Upper lobe of right lung (tissue), 1 donor: ENCODE measurements around the gene SIRT7. TPM values are rescaled to one million over a fixed set of nuclear protein-coding genes. Genes with fewer than 3 reads are reported as not detected.

ENCODE experiments used
- ATAC-seq: fragments of 200-7000 bp; cut with Tn5 transposase; one replicate; pipeline ENCODE4 v1.9.1; 2020; ENCODE audit warnings: mild to moderate bottlenecking, moderate library complexity
- DNase-seq: peaks from one replicate; pipeline ENCODE4 v3.0.0-alpha.2; 2020
- H3K27ac ChIP-seq: fragments of 200-600 bp; one replicate; pipeline ENCODE4 v1.8.0; 2022
- H3K27me3 ChIP-seq: fragments of 200-600 bp; one replicate; pipeline ENCODE4 v1.8.0; 2022; ENCODE audit warnings: mild to moderate bottlenecking
- H3K36me3 ChIP-seq: fragments of 200-600 bp; one replicate; pipeline ENCODE4 v1.8.0; 2022
- H3K4me1 ChIP-seq: fragments of 200-600 bp; one replicate; pipeline ENCODE4 v1.8.0; 2022
- H3K4me3 ChIP-seq: fragments of 200-600 bp; one replicate; pipeline ENCODE4 v1.8.0; 2022; ENCODE audit warnings: mild to moderate bottlenecking
- H3K9me3 ChIP-seq: fragments of 200-600 bp; one replicate; pipeline ENCODE4 v1.8.0; 2022
- CTCF ChIP-seq: fragments of 200-600 bp; IDR thresholded peaks from one replicate; pipeline ENCODE4 v1.8.0; 2022; ENCODE audit warnings: antibody characterized with exemption
- intact Hi-C: fragments of 100-400 bp; cut with DNase I; formaldehyde crosslinking; loops from one replicate; pipeline ENCODE4 v1.11.0; 2022
- total RNA-seq: library from RNA; stranded (reverse); fragmentation: NEBNext Ultra II Directional; extraction: Animal tissue kit (Norgen Biotek cat#: 25700); gene quantifications from one replicate; pipeline ENCODE4 v1.2.1, GENCODE V29; 2021
- donor health status: DM: no; HTN: yes; CAD: no; lungs with severe emphysema.

SIRT7 gene
- total RNA-seq, 1 donor from 2014 or later, result 27.5 TPM

DNA sequence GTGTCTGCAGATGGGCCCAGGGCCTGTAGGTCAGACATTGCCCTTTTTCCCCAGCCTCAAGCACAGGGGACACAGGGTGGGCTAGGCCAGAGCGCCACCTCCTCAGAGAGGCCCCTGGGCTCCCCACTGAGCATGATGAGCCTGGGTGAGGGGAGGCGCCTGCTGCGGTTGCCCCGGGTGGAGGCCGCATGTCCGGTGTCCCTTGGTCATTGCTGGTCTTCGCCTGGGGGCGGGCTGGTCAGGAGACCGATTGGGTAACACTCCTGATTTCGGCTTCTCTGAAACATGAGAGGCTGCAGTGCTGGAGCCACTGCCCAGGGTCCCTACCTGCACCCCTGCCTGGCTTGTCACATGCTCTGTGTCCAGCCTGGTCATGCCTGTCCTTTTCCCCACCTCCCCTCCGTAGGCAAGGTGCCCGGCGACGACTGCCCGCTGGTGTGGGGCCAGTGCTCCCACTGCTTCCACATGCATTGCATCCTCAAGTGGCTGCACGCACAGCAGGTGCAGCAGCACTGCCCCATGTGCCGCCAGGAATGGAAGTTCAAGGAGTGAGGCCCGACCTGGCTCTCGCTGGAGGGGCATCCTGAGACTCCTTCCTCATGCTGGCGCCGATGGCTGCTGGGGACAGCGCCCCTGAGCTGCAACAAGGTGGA, 18.3 kb downstream of the SIRT7 start:
- peaks cover 5% of the 10 kb centered on the region for H3K4me1 ChIP-seq
- no peaks in the 10 kb centered on the region for H3K9me3 ChIP-seq
- intact Hi-C loops, result no loop called here
- TF ChIP-seq CTCF, result no peak
- H3K4me3 ChIP-seq, result no peak overlapping the region
- DNase-seq (no peak), ATAC-seq (no peak)
- peaks cover 55% of the 10 kb centered on the region for H3K36me3 ChIP-seq
- no peak overlapping the region for H3K27ac ChIP-seq
- H3K27me3 ChIP-seq, result no peaks in the 10 kb centered on the region

DNA sequence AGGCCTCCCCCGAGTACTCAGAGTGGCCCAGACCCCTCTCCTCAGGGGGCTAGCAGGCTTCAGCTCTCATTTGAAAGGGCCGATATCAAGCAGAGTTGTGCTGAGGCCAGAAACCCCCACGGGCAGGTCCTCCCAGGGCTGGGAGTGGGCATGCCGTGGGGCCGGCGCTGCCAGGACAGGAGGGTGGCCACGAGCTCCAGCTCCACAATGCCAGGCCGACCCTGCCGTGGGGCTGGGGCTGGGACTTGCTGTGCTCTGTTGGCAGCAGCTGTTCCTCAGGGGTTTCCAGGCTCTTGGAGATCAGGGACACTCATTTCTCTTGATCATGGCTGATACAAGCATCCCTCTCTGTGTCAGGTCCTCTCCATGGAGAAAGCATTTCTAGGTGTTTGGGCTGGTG, 19.1 kb downstream of the SIRT7 start:
- no peaks in the 10 kb centered on the region for H3K9me3 ChIP-seq
- H3K4me3 ChIP-seq, result no peak overlapping the region
- ATAC-seq, result no peak
- peaks cover 5% of the 10 kb centered on the region for H3K4me1 ChIP-seq
- no peaks in the 10 kb centered on the region for H3K27me3 ChIP-seq
- no peak for DNase-seq
- H3K27ac ChIP-seq, result no peak overlapping the region
- peaks cover 61% of the 10 kb centered on the region for H3K36me3 ChIP-seq
- TF ChIP-seq CTCF, result no peak
- intact Hi-C loops, result no loop called here

DNA sequence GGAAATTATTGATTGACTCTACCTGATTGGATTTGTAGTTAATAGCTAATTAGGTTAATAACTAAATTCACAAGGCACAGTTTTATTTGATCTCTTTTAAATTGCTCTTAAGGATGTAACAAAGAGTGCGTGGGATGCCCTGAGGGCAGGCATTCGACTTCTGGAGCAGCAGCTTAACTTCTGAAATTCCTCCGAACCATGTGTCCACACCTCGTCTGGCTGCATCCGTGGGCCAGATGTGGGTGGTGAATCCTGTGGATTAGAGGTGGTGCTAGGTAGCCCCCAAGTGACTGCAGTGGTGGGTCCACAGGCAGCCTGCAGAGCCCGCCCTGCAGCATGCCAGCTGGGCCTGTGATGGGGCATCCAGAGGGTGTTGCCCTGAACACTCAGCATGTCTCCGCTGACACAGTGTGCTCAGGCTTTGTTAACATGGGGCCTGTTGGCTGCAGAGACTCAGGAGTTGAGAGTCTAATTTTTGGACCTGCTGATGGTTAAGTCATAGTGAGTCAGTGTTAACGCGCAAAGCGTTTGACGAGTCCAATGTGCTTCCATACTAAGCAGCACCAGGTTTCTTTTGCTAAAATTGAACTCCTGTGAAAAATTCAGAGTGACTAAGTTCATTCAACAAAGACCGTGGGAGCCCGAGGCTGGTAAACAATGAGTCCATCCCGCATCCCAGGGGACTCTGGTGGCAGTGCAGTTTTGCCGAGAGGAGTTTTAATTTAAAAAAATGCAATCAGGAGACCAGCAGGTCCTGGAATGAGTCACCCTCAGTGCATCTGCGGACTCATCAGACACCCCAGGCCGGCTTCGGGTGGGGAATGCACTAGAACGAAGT, 19.7 kb downstream of the SIRT7 start:
- ATAC-seq, result no peak
- no peak for TF ChIP-seq CTCF
- no peak for DNase-seq
- H3K27ac ChIP-seq, result no peak overlapping the region
- peaks cover 5% of the 10 kb centered on the region for H3K4me1 ChIP-seq
- H3K9me3 ChIP-seq, result no peaks in the 10 kb centered on the region
- no peaks in the 10 kb centered on the region for H3K27me3 ChIP-seq
- H3K36me3 ChIP-seq, result peaks cover 61% of the 10 kb centered on the region
- no peak overlapping the region for H3K4me3 ChIP-seq
- intact Hi-C loops, result no loop called here

- Histone ChIP-seq H3K4me1 (peaks cover 13% of the 10 kb centered on the region), H3K36me3 (peaks cover 59% of the 10 kb centered on the region)
Measured at GRCh38 chr17:81895400-81895799, 22.6 kb downstream of the SIRT7 start.

DNA sequence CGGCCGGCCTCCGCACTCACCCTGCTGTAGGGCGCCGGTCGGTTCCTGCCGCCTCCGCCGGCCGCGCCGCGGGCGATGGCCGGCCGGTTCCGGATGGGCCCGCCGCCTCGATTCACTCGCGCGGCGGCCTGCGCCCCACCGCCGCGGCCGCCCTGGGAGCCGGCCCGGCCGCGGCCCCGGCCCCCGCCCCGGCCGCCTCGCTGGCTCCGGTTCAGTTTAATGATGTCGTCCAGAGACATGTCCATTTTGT, 26.7 kb downstream of the SIRT7 start:
- ATAC-seq (no peak), DNase-seq (no peak)
- H3K4me1 ChIP-seq, result peaks cover 26% of the 10 kb centered on the region
- no peaks in the 10 kb centered on the region for H3K9me3 ChIP-seq
- intact Hi-C loops, result no loop called here
- H3K36me3 ChIP-seq, result peaks cover 59% of the 10 kb centered on the region
- peak overlapping the region; percentile 87 for H3K27ac ChIP-seq
- peak overlapping the region; percentile 91 for H3K4me3 ChIP-seq
- no peak for TF ChIP-seq CTCF
- H3K27me3 ChIP-seq, result no peaks in the 10 kb centered on the region

More at GRCh38 chr17:81895400-81895799, 22.6 kb downstream of the SIRT7 start:
- DNase-seq (no peak), ATAC-seq (no peak)
- Histone ChIP-seq H3K9me3 (no peaks in the 10 kb centered on the region), H3K4me3 (no peak overlapping the region), H3K27me3 (no peaks in the 10 kb centered on the region), H3K27ac (no peak overlapping the region)
- TF ChIP-seq CTCF, result no peak
- intact Hi-C loops, result no loop called here
